CD4-positive, alpha-beta T cell treated with Interleukin-6 at 100 ng/mL for 8 hours (primary cell): ENCODE results near the gene ZNF724.
A peak's percentile ranks its signal among the peaks of the same experiment; 100 is the strongest.
"Not testable (repeated sequence)": the region's sequence is repeated elsewhere in the genome, so short reads cannot be mapped to it uniquely, and the experiment has no call there.

Experiments
- DNase-seq: peaks from one replicate; pipeline ENCODE4 v3.0.0-alpha.2; 2020; ENCODE audit warnings: mixed read lengths, low spot score

ZNF724 gene

DNA sequence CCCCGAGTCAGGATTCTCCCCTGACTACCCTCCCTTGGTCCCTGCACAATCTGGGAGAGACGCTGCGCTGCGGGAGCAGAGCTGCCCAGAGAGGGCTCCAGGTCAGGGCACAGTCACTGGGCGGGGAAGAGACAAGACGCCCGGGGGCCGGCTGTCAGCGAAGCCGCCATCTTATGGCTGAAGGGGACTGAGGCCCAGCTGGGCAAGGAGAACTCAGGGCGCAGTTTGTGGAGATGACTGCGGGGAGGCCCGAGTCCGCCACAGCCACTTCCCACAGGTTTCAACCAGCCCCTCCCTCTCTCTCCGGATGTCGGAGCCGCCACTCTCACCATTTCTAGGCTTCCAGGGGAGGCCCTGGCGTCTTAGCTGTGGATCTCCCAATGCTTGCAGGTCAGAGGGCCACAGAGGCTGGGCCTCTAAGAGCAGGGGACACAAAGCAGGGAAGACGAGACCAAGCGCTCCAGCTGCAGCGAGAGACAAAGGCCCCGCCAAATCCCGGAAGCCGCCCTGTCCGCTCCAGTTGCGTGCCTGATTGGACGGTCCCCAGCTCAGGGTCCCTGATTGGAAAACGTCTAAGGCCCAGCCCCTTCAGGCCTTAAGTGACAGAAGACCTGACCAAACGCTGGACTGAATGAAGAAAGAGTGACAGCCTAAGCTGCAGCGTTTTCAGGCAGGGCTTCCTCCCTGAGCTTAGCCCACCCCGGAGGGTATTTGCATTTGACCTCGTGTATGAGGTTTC lies at the start of gene ZNF724:
Gene ZNF724 (minus strand): TSS at position 484 of the 739 bp plus-strand sequence. CDS start 152 bp downstream, at position 332.
- peak; percentile 91 for DNase-seq

DNA sequence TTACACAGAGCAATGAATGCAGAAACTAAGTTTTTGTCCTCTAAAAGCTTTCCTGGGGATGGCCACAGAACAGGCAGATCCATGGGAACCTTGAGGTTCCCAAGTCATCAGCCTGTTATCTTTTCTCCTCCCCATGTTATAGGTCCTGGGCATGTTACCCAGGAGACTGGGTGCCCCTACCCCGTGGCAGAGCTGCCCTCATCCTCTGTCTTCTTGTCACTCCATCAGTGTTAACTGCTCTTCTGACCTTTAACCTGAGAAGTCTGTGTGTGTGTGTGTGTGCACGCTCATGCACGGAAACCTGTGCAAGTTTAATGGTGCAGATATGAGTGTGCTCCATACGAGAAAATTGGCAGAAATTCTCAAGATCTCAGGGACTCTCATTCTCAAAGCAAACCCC lies 43.9 kb upstream of the ZNF724 start:
- DNase-seq = no peak

DNA sequence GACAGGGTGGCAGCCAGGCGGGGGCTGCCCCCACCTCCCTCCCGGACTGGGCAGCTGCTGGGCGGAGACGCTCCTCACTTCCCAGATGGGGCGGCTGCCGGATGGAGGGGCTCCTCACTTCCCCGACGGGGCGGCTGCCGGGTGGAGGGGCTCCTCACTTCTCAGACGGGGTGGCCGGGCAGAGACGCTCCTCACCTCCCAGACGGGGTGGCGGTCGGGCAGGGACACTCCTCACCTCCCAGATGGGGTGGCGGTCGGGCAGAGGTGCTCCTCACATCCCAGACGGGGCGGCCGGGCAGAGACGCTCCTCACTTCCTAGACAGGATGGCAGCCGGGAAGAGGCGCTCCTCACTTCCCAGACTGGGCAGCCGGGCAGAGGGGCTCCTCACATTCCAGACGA lies 39.8 kb upstream of the ZNF724 start:
- not testable (repeated sequence) for DNase-seq

DNA sequence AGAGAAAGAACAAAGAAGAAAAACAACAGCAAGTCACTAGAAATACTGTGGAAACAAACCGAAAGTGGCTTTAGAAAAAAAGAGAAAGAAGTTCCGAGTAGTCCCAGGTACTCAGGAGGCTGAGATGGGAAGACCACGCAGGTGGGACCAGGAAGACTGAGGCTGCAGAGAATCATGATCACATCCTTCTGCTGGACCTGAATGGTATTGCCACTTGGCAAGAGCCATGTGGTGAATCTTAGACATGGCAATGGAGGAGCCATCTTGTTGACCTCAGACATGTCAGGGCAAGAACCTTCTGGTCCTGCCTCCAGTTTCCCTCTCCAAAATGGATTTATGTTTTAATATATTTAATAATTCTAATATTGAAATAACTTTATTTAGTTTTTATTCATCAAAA lies 37.4 kb upstream of the ZNF724 start:
- DNase-seq = no peak

DNA sequence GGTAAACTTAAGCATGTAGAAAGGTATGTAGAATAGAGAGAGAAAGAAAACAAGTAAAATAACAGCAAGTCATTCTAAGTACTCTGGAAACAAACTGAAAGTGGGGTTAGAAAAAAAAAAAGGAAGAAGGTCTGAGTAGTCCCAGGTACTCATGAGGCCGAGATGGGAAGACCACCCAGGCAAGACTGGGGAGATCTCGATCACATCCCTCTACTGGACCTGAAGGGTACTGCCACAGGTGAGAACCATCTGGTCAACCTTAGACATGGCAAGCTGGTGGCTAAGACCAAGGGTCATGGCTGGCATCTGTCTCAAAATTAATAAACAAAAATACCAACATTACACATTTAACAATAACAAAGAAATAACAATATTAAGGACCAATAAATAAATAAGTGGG lies 36.3 kb upstream of the ZNF724 start:
- no peak for DNase-seq

DNA sequence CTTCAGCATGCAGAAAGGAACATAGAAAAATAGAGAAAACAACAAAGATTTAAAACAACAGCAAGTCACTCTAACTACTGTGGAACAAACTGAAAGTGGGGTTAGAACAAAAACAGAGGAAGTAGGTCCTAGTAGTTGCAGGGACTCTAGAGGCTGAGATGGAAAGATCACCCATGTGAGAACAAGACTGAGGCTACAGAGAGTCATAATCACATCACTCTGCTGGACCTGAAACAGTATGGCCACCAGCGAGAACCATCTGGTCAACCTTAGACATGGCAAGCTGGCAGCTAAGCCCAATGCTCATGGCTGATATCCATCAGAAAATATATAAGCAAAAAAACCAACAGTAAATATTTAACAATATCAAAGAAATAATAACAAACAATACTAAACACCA lies 35.8 kb upstream of the ZNF724 start:
- no peak for DNase-seq

DNA sequence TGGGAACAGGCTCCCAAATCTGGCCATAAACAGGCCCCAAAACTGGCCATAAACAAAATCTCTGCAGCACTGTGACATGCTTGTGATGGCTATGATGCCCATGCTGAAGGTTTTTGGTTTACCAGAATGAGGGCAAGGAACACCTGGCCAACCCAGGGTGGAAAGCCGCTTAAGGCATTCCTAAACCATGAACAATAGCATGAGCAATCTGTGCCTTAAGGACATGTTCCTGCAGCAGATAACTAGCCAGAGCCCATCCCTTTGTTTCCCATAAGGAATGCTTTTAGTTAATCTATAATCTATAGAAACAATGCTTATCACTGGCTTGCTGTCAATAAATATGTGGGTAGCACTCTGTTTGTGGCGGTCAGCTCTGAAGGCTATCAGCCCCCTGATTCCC lies 35.1 kb upstream of the ZNF724 start:
- DNase-seq = not testable (repeated sequence)

DNA sequence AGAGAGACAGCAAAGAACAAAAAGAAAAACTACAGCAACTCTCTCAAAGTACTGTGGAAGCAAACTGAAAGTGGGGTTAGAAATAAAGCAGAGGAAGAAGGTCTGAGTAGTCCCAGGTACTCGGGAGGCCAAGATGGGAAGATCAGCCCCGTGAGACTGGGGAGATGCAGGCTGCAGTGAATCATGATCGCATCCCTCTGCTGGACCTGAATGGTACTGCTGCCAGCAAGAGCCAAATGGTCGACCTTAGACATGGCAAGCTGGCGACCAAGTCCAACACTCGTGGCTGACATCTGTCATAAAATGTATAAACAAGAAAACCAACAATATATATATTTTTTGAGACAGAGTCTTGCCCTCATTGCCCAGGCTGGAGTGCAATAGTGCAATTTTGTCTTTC lies 33.7 kb upstream of the ZNF724 start:
- DNase-seq = peak; percentile 55

DNA sequence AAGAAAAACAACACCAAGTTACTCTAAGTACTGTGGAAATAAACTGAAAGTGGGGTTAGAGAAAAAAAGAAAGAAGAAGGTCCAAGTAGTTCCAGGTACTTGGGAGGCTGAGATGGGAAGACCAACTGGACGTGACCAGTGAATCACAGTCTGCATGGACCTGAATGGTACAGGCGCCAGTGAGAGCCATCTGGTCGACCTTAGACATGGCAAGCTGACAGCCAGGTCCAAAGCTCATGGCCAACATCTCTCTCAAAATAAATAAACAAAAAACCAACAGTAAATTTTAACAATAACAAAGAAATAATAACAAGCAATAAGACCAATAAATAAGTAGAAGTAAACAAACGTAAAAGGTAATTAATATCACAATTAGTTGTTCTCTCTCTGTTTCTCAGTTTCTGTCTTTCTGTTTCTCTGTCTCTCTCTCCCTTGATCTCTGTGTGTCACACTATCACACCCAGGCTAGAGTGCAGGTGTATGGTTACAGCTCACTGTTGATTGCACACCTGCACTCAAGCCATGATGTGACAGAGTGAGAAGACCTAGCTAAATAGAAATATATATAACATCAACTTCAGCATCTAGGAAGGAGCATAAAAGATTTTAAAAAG lies 31.6 kb upstream of the ZNF724 start:
- DNase-seq = no peak

DNA sequence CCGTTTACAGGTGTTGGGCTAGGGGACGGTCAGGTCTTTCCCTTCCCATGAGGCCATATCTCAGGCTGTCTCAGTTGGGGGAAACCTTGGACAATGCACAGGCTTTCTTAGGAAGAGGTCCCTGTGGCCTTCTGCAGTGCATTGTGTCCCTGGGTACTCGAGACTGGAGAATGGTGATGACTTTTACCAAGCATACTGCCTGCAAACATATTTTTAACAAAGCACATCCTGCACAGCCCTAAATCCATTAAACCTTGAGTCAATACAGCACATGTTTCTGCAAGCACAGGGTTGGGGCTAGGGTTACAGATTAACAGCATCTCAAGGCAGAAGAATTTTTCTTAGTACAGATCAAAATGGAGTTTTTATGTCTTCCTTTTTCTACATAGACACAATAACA lies 27.9 kb upstream of the ZNF724 start:
- not testable (repeated sequence) for DNase-seq

DNA sequence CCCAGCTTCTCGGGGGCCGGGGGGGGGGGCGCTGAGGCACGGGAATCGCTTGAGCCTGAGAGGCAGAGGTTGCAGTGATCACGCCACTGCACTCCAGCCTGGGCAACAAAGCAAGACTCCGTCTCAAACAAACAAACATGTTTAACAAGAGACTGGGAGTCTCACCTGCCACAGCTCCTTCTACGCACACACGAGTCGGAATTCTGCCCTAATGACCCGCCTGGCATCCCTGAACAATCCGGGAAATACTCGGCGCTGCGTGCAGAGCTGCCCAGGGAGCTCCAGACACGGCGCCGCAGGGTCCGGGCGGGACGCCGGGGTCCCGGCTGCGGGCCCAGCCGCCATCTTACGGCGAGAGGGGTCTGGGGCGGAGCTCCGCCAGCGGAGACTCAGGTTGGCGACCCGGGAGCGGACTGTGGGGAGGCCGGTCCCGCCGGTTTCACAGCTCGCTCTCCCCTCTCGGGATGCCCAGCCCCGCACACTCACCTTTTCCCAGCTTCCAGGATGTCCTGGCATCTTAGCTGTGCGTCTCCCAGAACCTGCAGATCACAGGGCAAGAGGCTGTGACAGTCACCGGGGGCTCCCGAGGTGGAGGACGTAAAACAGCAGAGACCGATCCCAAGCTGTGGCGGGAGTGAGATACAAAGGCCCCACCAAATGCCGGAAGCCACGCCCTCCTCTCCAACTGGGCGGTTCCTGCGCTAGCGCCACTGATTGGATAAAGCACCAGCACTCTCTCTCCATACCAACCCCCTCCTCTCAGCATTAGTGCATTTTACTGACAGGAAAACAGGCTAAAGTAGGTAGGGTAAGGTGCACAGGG lies 23.6 kb upstream of the ZNF724 start:
- peak; percentile 92 for DNase-seq

DNA sequence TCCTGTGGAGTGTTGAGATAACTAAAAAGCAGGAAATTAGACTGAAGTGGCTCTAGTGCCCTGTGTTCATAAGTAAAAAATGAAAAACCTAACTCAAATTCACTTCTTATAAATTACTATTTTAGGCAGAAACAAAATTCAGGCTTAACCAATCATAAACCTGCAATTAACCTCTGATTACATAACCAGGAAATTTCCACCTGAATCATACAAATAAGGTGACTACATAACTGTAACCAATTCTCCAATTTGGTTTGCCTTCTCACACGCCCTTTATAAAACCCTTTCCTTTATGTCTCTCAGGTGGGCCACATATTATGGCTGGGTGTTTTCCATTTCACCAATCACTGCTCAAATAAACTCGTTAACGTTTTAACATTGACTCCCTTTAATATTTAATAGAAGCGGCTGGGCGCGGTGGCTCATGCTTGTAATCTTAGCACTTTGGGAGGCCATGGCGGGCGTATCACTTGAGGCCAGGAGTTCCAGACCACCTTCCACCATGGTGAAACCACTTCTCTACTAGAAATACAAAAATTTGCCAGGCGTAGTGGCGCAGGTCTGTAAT lies 22.9 kb upstream of the ZNF724 start:
- peak; percentile 7 for DNase-seq

DNA sequence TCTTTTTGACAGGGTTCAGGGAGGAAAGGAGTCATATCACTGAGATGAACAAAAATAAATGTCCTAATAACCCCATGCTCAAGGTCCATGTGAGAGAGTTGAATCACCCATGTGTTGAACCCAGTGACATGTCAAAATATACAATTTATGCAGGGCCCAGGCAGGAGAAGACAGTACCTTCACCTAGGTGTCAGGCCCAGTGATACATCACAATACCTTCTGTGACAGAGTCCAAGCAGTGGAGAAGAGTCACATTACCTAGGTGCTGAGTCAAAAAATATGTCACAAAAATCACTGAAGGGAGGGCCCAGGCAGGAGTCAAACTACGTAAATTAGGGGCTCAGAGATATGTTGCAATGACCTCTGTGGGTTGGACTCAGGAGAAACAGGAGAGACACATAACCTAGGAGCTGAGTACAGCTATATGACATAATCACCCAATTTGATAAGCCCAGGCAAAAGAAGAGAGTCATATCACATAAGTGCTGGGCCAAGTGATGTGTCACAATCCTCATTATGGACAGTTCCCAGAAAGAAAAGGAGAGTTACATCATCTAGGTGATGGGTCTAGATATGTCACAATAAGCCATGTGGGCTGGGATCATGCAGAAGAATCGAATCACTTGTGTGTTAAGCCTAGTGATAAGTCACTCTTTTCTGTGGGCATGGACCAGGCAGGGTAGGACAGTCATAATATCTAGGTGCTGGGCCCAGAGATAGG lies 13.8 kb upstream of the ZNF724 start:
- DNase-seq = no peak

DNA sequence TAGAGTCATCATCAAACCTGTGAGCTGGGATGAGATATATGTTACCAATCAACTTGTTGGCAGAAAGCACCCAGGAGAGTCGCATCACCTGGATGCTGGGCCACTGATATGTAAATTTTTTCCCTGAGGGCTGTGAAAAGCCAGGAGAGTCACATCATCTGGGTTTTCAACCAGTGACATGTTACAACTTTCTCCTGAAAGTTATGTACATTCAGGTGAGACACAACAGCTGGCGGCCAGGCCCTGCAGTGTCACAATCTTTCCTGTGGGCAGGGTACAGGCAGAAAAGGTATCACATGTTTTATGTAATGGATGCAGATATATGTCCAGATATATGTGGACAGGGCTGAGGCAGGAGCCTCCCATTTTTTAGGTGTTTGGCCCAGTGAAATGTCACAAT lies 13.2 kb upstream of the ZNF724 start:
- DNase-seq = no peak

DNA sequence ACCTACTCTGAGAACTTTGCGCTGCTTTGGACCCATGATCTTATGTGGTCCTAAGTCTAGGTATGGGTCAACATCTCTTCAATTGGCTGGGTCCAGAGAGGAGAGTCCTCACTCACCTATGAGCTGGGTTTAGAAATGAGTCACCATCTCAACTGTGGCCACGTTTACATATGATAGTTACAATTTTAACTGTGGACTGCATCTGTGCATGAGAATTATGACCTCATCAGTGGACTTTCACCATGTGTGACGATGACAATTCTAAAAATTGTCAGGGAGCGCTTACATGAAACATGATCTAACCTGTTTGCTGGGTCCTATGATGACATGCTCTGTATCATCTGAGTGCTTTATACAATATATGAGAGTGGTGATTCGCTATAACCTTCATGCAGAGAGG lies 12.7 kb upstream of the ZNF724 start:
- no peak for DNase-seq

DNA sequence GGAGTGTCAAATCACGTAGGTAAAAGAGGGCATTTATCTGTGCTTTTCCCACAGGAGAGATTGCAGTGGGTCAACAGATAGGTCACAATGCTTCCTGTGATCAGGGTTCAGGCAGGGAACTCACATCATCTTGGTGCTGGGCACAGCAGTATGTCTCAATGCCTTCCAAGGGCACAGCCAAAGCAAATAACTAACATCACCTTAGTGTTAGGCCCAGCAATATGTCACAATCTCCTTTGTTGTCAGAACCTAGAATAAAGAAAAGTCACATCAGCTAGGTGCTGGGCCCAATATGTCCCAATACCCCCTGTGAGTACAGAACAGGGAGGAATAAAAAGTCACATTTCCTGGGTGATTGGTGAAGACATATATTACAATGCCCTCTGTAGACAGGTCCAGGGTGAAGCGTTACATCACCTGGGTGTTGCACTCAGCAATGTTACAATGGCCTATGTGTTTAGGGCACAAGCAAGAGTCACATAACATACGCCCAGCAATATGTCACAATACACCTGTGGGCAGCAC lies 11.4 kb upstream of the ZNF724 start:
- no peak for DNase-seq

DNA sequence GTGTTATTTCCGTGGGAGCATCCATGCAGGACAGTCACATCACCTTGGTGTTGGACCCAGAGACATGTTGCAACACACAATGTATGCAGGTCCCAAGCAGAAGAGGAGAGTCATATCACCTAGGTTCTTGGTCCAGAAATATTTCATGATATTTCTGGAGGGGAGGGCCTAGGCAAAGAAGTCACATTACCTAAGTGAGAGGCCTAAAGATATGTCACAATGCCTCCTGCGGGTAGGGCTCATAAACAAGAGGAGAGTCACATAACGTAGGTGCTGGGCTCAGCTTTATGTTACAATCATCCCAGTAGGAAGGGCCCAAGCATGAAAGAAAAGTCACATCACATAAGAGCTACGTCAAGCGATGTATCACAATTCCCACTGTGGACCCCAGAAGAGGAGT lies 10.8 kb upstream of the ZNF724 start:
- DNase-seq = no peak

DNA sequence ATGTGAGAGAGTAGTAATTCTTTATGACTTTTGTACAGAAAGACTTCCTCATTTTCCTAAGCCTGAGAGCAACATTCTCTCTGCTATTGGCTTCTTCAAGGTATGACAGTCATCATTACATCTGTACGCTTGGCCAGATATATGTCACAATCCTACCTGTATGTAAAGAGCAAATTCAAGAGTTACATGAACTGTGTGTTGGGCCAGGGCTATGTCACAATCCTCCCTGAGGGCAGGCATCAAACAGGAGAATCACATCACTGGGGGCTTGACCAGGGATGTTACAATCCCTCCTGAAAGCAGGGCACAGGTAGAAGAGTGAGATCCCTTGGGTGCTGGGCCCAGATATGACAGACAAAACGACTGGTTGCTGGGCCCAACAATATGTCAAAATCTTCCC lies 9.8 kb upstream of the ZNF724 start:
- DNase-seq = no peak

DNA sequence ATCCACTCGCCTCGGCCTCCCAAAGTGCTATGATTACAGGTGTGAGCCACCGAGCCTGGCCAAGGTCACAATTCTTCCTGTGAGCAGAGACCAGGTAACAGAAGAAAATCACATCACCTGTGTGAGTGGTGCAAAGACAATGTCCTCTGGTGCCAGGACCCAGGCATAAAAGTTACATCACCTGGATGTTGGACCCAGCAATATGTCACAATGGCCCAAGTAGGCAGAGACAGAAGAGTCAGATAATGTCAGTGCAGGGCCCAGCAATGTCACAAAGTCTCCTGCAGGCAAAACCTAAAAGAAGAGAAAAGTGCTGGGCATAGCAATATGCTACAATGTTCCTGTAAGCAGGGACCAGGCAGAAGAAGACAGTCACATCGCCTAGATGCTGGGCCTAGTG lies 5.5 kb upstream of the ZNF724 start:
- DNase-seq = no peak

DNA sequence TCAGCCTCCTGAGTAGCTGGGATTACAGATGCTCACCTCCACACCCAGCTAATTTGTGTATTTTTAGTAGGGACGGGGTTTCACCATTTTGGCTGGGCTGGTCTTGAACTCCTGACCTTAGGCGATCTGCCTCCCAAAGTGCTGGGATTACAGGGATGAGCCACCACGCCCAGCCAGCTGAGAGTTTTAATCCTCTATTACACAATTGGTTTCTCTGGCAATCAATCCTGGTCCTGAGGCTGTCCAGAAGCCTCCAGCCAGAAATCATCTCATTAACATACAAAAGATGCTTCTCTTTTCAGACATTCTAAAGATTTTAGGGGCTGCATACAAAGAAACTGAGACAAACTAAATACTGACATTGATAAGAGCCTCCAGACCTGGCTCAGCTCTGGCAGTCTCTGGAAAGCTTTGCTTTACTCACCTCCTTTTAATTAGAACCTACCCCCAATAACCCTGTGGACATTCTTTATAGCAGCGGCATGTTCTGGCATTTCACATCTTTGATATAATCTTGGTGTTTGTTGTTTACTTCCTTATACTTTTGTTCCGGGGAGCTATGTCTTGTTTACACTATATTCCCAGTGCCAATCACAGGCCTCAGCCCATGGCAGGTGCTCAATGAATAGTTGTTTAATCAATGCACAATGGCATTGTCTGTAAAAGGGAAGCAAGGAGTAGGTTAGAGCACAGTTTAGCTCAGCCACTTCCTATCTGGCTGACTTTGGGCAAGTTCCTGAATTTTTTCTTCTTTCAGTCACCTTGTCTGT lies 4.1 kb upstream of the ZNF724 start:
- no peak for DNase-seq

DNA sequence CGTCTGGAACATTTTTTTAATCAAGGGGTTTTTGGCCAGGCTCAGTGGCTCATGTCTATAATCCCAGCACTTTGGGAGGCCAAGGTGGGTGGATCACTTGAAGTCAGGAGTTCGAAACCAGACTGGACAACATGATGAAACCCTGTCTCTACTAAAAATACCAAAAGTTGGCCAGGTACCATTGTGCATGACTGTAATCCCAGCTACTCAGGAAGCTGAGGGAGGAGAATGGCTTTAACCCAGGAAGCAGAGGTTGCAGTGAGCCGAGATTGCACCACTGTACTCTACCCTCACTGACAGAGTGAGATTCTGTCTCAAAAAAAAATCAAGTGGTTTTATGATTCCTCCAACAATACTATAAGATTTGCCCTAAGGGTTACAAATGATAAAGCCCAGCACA lies 3.1 kb upstream of the ZNF724 start:
- not testable (repeated sequence) for DNase-seq
